ENCODE data around the gene SCYGR4. TPM values are rescaled to one million over a fixed set of nuclear protein-coding genes. Genes with fewer than 3 reads are reported as not detected.

The SCYGR4 gene, protein sequence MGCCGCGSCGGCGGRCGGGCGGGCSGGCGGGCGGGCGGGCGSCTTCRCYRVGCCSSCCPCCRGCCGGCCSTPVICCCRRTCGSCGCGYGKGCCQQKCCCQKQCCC
- not detected for total RNA-seq

DNA sequence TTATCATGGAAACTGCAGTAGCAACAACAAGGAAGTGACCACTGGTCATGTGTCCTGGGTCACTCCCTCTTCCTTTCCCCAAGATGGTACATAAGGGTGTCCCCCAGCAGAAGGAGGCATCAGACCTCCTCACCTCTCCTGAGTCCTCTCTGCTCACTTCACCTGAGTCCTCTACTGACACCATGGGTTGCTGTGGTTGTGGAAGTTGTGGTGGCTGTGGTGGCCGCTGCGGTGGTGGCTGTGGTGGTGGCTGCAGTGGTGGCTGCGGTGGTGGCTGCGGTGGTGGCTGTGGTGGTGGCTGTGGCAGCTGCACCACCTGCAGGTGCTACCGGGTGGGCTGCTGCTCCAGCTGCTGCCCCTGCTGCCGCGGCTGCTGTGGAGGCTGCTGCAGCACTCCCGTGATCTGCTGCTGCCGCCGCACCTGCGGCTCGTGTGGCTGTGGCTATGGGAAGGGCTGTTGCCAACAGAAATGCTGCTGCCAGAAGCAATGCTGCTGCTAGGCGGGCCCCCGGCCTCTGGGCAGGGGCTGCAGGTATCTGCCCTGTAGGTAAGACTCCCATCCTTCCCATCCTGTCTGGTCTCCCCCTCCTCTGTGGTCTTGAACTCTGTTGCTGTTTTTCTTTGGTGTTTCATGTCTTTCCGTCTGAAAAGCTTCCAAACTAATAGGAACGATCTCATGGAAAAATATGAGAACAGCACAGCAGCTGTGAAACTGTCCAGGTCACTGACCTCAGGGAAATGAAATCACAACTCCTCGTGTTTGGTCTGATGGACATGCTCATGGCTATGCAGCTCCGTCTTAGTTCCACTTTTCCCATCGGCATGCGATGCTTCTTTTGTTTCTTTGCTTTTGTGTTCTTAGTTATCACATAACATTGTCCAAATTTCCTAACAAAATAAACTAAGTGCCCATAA lies at the start of gene SCYGR4:
Gene SCYGR4, plus strand, starts transcription at position 183 of the 915 bp plus-strand sequence. Its CDS starts 0 bp downstream, at position 183.
- Histone ChIP-seq H3K4me1 (no peaks in the 10 kb centered on the region), H3K27ac (no peak within 1 kb of the TSS), H3K36me3 (no peaks in the 10 kb centered on the region), H3K27me3 (peaks cover 0 to 6% (median 0%) of the 10 kb centered on the region in 3 donors), H3K4me3 (no peak within 1 kb of the TSS), H3K9me3 (no peaks in the 10 kb centered on the region)
- in situ Hi-C loops (cut with MboI; ENCODE audit: low sequenced_read_pairs in 4 of 4), result no loop called here
- DNase-seq (no peak), ATAC-seq (no peak)
- intact Hi-C loops (cut with DNase I; ENCODE audit: low total_unique reads), result no loop called here
- TF ChIP-seq POLR2A (IDR thresholded peaks at IDR 0.05), result no peak

DNA sequence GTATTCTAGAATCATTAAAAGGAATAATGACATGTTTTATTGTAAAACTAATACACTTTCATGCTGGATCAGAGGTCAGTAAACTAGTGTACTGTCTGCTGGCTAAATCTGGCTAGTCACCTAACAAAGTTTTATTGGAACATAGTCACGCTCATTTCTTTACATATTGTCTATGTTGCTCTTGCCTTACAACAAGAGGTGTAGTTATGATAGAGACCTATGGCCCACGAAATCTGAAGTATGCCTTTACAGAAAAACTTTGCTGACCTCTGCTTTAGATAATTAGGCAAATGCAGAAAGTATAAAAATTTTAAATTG lies 48.5 kb upstream of the SCYGR4 start:
- H3K27me3 ChIP-seq, result no peaks in the 10 kb centered on the region
- H3K36me3 ChIP-seq, result no peaks in the 10 kb centered on the region
- no peaks in the 10 kb centered on the region for H3K4me1 ChIP-seq
- no peak for ATAC-seq
- TF ChIP-seq POLR2A (IDR thresholded peaks at IDR 0.05), result no peak
- TF ChIP-seq, protein P1, sequence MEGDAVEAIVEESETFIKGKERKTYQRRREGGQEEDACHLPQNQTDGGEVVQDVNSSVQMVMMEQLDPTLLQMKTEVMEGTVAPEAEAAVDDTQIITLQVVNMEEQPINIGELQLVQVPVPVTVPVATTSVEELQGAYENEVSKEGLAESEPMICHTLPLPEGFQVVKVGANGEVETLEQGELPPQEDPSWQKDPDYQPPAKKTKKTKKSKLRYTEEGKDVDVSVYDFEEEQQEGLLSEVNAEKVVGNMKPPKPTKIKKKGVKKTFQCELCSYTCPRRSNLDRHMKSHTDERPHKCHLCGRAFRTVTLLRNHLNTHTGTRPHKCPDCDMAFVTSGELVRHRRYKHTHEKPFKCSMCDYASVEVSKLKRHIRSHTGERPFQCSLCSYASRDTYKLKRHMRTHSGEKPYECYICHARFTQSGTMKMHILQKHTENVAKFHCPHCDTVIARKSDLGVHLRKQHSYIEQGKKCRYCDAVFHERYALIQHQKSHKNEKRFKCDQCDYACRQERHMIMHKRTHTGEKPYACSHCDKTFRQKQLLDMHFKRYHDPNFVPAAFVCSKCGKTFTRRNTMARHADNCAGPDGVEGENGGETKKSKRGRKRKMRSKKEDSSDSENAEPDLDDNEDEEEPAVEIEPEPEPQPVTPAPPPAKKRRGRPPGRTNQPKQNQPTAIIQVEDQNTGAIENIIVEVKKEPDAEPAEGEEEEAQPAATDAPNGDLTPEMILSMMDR (IDR thresholded peaks at IDR 0.05 in 4 of 5, conservative IDR thresholded peaks at IDR 0.05 in 1 of 5), result no peak
- no peaks in the 10 kb centered on the region for H3K9me3 ChIP-seq
- intact Hi-C loops (cut with DNase I; ENCODE audit: low total_unique reads), result no loop called here
- no peak overlapping the region for H3K27ac ChIP-seq
- H3K4me3 ChIP-seq, result no peak overlapping the region
- DNase-seq, result no peak
- in situ Hi-C loops (cut with MboI; ENCODE audit: low sequenced_read_pairs in 4 of 4), result no loop called here

DNA sequence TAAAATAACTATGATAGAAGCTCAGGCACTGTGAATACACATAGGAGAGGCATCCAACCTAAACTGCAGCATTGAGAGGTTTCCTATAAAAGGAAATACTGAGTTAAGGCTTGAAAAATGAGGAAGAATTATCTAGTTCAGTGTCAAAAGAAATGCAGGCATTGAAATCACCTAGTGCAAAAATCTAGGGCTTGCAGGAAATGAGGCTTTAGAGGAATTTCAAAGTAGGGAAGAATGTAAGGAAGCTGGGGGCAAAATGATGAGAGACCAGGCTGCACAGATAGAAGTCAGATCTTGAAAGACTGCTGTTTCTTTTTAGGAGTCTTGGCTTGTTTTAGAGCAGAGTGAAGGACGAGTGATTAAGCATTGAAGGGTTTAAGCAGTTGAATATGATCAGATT lies 46.7 kb upstream of the SCYGR4 start:
- Histone ChIP-seq H3K27me3 (no peaks in the 10 kb centered on the region), H3K9me3 (no peaks in the 10 kb centered on the region), H3K4me3 (no peak overlapping the region), H3K27ac (no peak overlapping the region), H3K36me3 (no peaks in the 10 kb centered on the region), H3K4me1 (no peaks in the 10 kb centered on the region)
- in situ Hi-C loops (cut with MboI; ENCODE audit: low sequenced_read_pairs in 4 of 4) (no loop called here), intact Hi-C loops (cut with DNase I; ENCODE audit: low total_unique reads) (no loop called here)
- TF ChIP-seq, protein P1 (IDR thresholded peaks at IDR 0.05 in 4 of 5, conservative IDR thresholded peaks at IDR 0.05 in 1 of 5), result no peak
- TF ChIP-seq POLR2A (IDR thresholded peaks at IDR 0.05), result no peak
- DNase-seq (no peak), ATAC-seq (no peak)

DNA sequence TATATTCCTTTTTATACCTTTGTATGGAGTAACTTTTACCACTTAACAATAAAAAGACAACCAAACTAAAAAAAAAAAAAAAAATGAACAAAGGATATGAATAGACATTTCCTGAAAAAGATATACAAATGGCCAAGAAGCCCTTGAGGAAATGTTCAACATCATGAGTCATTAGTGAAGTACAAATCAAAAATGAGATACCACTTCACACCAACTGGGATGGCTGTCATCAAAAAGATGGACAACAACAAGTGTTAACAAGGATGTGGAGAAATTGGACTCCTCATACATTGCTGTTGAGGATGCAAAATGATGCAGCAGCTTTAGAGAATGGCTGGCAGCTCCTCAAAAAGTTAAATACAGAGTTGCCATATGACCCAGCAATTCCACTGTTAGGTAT lies 41.2 kb upstream of the SCYGR4 start:
- no peak for ATAC-seq
- Histone ChIP-seq H3K9me3 (no peaks in the 10 kb centered on the region), H3K4me1 (no peaks in the 10 kb centered on the region), H3K4me3 (no peak overlapping the region), H3K27me3 (no peaks in the 10 kb centered on the region), H3K36me3 (no peaks in the 10 kb centered on the region), H3K27ac (no peak overlapping the region)
- no peak for TF ChIP-seq POLR2A (IDR thresholded peaks at IDR 0.05)
- TF ChIP-seq, protein P1 (IDR thresholded peaks at IDR 0.05 in 4 of 5, conservative IDR thresholded peaks at IDR 0.05 in 1 of 5), result no peak
- in situ Hi-C loops (cut with MboI; ENCODE audit: low sequenced_read_pairs in 4 of 4) (no loop called here), intact Hi-C loops (cut with DNase I; ENCODE audit: low total_unique reads) (no loop called here)
- no peak for DNase-seq

DNA sequence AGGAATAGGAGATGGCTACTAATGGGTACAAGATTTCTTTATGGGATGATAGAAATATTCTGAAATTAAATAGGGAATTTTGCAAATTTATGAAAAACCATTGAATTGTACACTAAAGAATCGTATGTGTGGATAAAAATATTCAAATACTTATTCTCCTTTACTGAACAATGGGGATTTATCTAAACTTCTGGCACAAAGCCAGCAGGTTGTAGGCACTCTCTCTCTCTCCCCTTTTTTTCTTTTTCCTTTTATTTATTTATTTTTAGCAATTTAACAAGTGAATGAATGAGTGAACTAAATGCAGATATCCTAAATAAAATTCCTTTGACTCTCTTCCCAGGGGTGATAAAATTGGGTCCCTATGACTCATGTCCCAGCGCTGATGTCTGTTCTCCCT lies 40.5 kb upstream of the SCYGR4 start:
- no peak overlapping the region for H3K27ac ChIP-seq
- H3K4me3 ChIP-seq, result no peak overlapping the region
- TF ChIP-seq POLR2A (IDR thresholded peaks at IDR 0.05), result no peak
- TF ChIP-seq, protein P1 (IDR thresholded peaks at IDR 0.05 in 4 of 5, conservative IDR thresholded peaks at IDR 0.05 in 1 of 5), result no peak
- no peaks in the 10 kb centered on the region for H3K9me3 ChIP-seq
- DNase-seq (no peak), ATAC-seq (no peak)
- intact Hi-C loops (cut with DNase I; ENCODE audit: low total_unique reads), result no loop called here
- in situ Hi-C loops (cut with MboI; ENCODE audit: low sequenced_read_pairs in 4 of 4), result no loop called here
- H3K36me3 ChIP-seq, result no peaks in the 10 kb centered on the region
- no peaks in the 10 kb centered on the region for H3K4me1 ChIP-seq
- no peaks in the 10 kb centered on the region for H3K27me3 ChIP-seq
